Thyroid gland (tissue), 4 donors: ENCODE results near the gene SCAPER.
"Not testable (repeated sequence)": the region's sequence is repeated elsewhere in the genome, so short reads cannot be mapped to it uniquely, and the experiment has no call there.

Experiments used
- CTCF ChIP-seq, 6 experiments: fragments of 200-600 bp in 3 of 6; fragments of 450-650 bp in 3 of 6; sonication (generic) in 3 of 6; IDR thresholded peaks; one replicate each; pipeline ENCODE4 v1.5.1; 2016 to 2019; ENCODE audit warnings: antibody characterized with exemption in 6 of 6, mild to moderate bottlenecking in 2 of 6, inconsistent platforms in 1 of 6, moderate library complexity in 1 of 6
- POLR2A ChIP-seq, 2 donors: fragments of 450-650 bp; IDR thresholded peaks; one replicate each; pipeline ENCODE4 v1.6.1; 2017; ENCODE audit warnings: antibody characterized with exemption in 2 of 2, mild to moderate bottlenecking in 2 of 2, moderate library complexity in 1 of 2

GRCh38 chr15:76818926-76819325, 86.2 kb downstream of the SCAPER start:
- TF ChIP-seq POLR2A, CTCF (IDR thresholded peaks at IDR 0.05): not testable (repeated sequence)
